SK-N-SH (cell line): ENCODE measurements around the gene SYT13. TPM values are rescaled to one million over a fixed set of nuclear protein-coding genes. Genes with fewer than 3 reads are reported as not detected.

Source experiments
- CTCF ChIA-PET: fragments of 300-600, 350-600 bp; formaldehyde crosslinking; extraction: SDS; loops from one replicate; lab custom pipeline; 2021; lab: Yijun Ruan, JAX
- POLR2A ChIA-PET: fragments of 350-600 bp; sonication (Branson Sonifier 250); formaldehyde crosslinking; extraction: SDS; loops from one replicate; lab custom pipeline; 2020; ENCODE audit warnings: antibody characterized with exemption, inconsistent platforms; lab: Yijun Ruan, JAX
- DNase-seq: peaks from one replicate; pipeline ENCODE4 v3.0.0; 2012
- H2AFZ ChIP-seq: fragments of 200-600 bp; sonication (generic); 2 replicates; pipeline ENCODE4 v1.8.1; 2016; ENCODE audit warnings: antibody characterized with exemption, mild to moderate bottlenecking, low read depth
- H3F3A ChIP-seq: fragments of 200-600 bp; sonication (generic); replicated peaks from 2 replicates; pipeline ENCODE3; 2016; ENCODE audit warnings: antibody characterized with exemption, mild to moderate bottlenecking; ENCODE audit not compliant: insufficient read depth
- H3K27ac ChIP-seq, 2 experiments: fragments of 200-500 bp in 1 of 2; fragments of 200-600 bp in 1 of 2; sonication (Bioruptor generic) in 1 of 2; sonication (generic), shearing (Covaris generic) in 1 of 2; 2 replicates each; pipeline versions ENCODE4 v1.5.1 to v1.6.1; 2014 to 2016; ENCODE audit warnings: low read depth in 2 of 2, inconsistent platforms in 1 of 2, low read length in 1 of 2, mild to moderate bottlenecking in 1 of 2, mixed read lengths in 1 of 2
- H3K27me3 ChIP-seq: fragments of 200-600 bp; sonication (generic), shearing (Covaris generic); 2 replicates; pipeline ENCODE4 v1.6.1; 2016; ENCODE audit warnings: mixed run types; ENCODE audit not compliant: insufficient read depth
- H3K36me3 ChIP-seq, 2 experiments: fragments of 200-500 bp in 1 of 2; fragments of 200-600 bp in 1 of 2; sonication (Bioruptor generic) in 1 of 2; sonication (generic) in 1 of 2; replicated peaks in 1 of 2; 2 replicates each; pipeline versions ENCODE3 to v1.5.1; 2014 to 2016; ENCODE audit warnings: low read length in 1 of 2, mild to moderate bottlenecking in 1 of 2; ENCODE audit not compliant: insufficient read depth in 2 of 2, control insufficient read depth in 1 of 2
- H3K4me1 ChIP-seq, 2 experiments: fragments of 200-500 bp in 1 of 2; fragments of 200-600 bp in 1 of 2; sonication (Bioruptor generic) in 1 of 2; sonication (generic), shearing (Covaris generic) in 1 of 2; 2 replicates each; pipeline versions ENCODE4 v1.5.1 to v1.6.1; 2014 to 2016; ENCODE audit warnings: low read depth in 1 of 2, low read length in 1 of 2, mixed run types in 1 of 2; ENCODE audit not compliant: insufficient read depth in 2 of 2, control insufficient read depth in 1 of 2
- H3K4me2 ChIP-seq: fragments of 200-600 bp; sonication (generic), shearing (Covaris generic); 2 replicates; pipeline ENCODE4 v1.6.1; 2017; ENCODE audit warnings: mixed run types
- H3K4me3 ChIP-seq, 2 experiments: fragments of 200-500 bp in 1 of 2; fragments of 200-600 bp in 1 of 2; sonication (Bioruptor generic) in 1 of 2; sonication (generic), shearing (Covaris generic) in 1 of 2; 2 replicates each; pipeline versions ENCODE4 v1.5.1 to v1.8.1; 2014 to 2016; ENCODE audit warnings: low read depth in 2 of 2, inconsistent platforms in 1 of 2, low read length in 1 of 2, mild to moderate bottlenecking in 1 of 2, mixed read lengths in 1 of 2, moderate library complexity in 1 of 2
- H3K79me2 ChIP-seq: fragments of 200-600 bp; sonication (generic); 2 replicates; pipeline ENCODE4 v1.8.1; 2017; ENCODE audit warnings: mild to moderate bottlenecking; ENCODE audit not compliant: insufficient read depth
- H3K9ac ChIP-seq: fragments of 200-600 bp; sonication (generic); 2 replicates; pipeline ENCODE4 v1.6.1; 2017; ENCODE audit warnings: mixed run types
- H3K9me2 ChIP-seq: fragments of 200-600 bp; sonication (generic); 2 replicates; pipeline ENCODE4 v1.6.1; 2017; ENCODE audit warnings: mixed run types
- H3K9me3 ChIP-seq: fragments of 200-600 bp; sonication (generic); 2 replicates; pipeline ENCODE4 v1.6.1; 2017; ENCODE audit warnings: mixed run types, mild to moderate bottlenecking, moderate library complexity
- H4K20me1 ChIP-seq: fragments of 200-600 bp; sonication (generic); 2 replicates; pipeline ENCODE4 v1.6.1; 2017; ENCODE audit warnings: mild to moderate bottlenecking, mixed run types; ENCODE audit not compliant: insufficient read depth
- CHD2 ChIP-seq: fragments of 150-350 bp; IDR thresholded peaks from 2 replicates; pipeline ENCODE4 v1.6.1; 2018; ENCODE audit warnings: low read length; ENCODE audit not compliant: partially characterized antibody
- EP300 ChIP-seq, 2 experiments: IDR thresholded peaks; 2 replicates each; pipeline versions ENCODE4 v1.4.0 to v1.6.1; 2012; ENCODE audit warnings: borderline replicate concordance in 1 of 2, low read depth in 1 of 2, low read length in 1 of 2
- EZH2phosphoT487 ChIP-seq: fragments of 200-600 bp; sonication (generic); IDR thresholded peaks from 2 replicates; pipeline ENCODE4 v1.6.1; 2017; ENCODE audit warnings: low read depth, mixed run types, mild to moderate bottlenecking, antibody characterized with exemption, moderate library complexity, borderline replicate concordance
- FOSL2 ChIP-seq: IDR thresholded peaks from 2 replicates; pipeline ENCODE4 v1.4.0; 2012; ENCODE audit warnings: low read depth, mild to moderate bottlenecking, moderate library complexity, borderline replicate concordance
- JUND ChIP-seq: IDR thresholded peaks from 2 replicates; pipeline ENCODE4 v1.4.0; 2012
- MEF2A ChIP-seq: IDR thresholded peaks from 2 replicates; pipeline ENCODE4 v1.4.0; 2012; ENCODE audit warnings: low read depth, borderline replicate concordance
- RAD21 ChIP-seq: IDR thresholded peaks from 2 replicates; pipeline ENCODE4 v1.6.1; 2012; ENCODE audit warnings: mild to moderate bottlenecking, low read length
- SIN3A ChIP-seq: IDR thresholded peaks from 2 replicates; pipeline ENCODE4 v1.6.1; 2012; ENCODE audit warnings: low read depth, mild to moderate bottlenecking, low read length, moderate library complexity, borderline replicate concordance
- SMC3 ChIP-seq: IDR thresholded peaks from 2 replicates; pipeline ENCODE4 v1.6.1; 2012; ENCODE audit warnings: low read depth, low read length, improper control_type of control experiment
- TAF1 ChIP-seq: IDR thresholded peaks from 2 replicates; pipeline ENCODE4 v1.6.1; 2012; ENCODE audit warnings: low read depth, mild to moderate bottlenecking, low read length, moderate library complexity, borderline replicate concordance
- TEAD4 ChIP-seq: IDR thresholded peaks from 2 replicates; pipeline ENCODE4 v1.4.0; 2012; ENCODE audit warnings: mild to moderate bottlenecking, borderline replicate concordance; ENCODE audit not compliant: insufficient read depth
- USF2 ChIP-seq: fragments of 150-350 bp; IDR thresholded peaks from 2 replicates; pipeline ENCODE4 v1.6.1; 2017; ENCODE audit warnings: antibody characterized with exemption, low read length, low read depth, borderline replicate concordance
- YY1 ChIP-seq: IDR thresholded peaks from 2 replicates; pipeline ENCODE4 v1.4.0; 2012; ENCODE audit warnings: low read depth, mild to moderate bottlenecking
- ZBTB33 ChIP-seq: IDR thresholded peaks from 2 replicates; pipeline ENCODE4 v1.4.0; 2012; ENCODE audit warnings: low read depth, borderline replicate concordance
- WGBS: methylation state at CpG from one replicate; pipeline ENCODE4 v1.1.6; 2017; ENCODE audit warnings: low lambda C conversion rate; 5-methylcytosine and 5-hydroxymethylcytosine counted together
- polyA plus RNA-seq, 3 experiments: library from polyadenylated mRNA; depleted of rRNA; stranded (reverse); fragments of >200 nt; gene quantifications; 2 replicates each; pipeline ENCODE4 v1.2.3, GENCODE V29; 2012
- TF ChIP-seq, protein P1 (sequence below): IDR thresholded peaks from 2 replicates; pipeline ENCODE4 v1.6.1; 2012; ENCODE audit warnings: mild to moderate bottlenecking, low read depth, low read length, moderate library complexity
- TF ChIP-seq, protein P2 (sequence below): IDR thresholded peaks from 2 replicates; pipeline ENCODE4 v1.4.0; 2012; ENCODE audit warnings: low read depth

SYT13 gene
- polyA plus RNA-seq, 1 of the 3 experiments (the other 2 are of a cell fraction), result not detected

DNA sequence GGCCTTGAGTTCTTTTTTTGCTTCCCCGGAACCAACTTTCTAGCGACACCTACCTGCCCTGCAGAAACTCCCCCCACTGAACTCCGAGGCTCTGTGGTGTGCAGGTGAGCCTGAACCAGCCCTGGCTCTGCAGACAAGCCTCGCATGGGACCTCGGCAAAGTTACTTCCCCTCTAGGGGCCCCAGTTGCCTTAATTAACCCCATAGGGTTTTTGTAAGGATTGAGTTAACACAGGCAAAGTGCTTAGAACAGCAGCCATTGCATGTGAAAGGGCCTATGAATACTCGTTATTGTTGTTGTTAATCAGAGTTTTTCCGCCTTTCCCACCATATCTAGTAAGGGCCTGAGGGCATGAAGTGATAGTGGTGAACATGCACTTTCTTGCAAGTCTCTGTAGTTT is 12.6 kb upstream of the SYT13 start:
- no peaks in the 10 kb centered on the region for H3K9me2 ChIP-seq
- no peak overlapping the region for H3K4me2 ChIP-seq
- H3K79me2 ChIP-seq, result no peaks in the 10 kb centered on the region
- POLR2A ChIA-PET, result no interaction called here
- no peak for DNase-seq
- peaks cover 21% of the 10 kb centered on the region for H3K27me3 ChIP-seq
- no peak overlapping the region for H3K27ac ChIP-seq
- H3K36me3 ChIP-seq, result no peaks in the 10 kb centered on the region
- no peak for TF ChIP-seq TAF1
- no peak for TF ChIP-seq ZBTB33
- no peak for TF ChIP-seq EP300 (IDR thresholded peaks at IDR 0.05; ENCODE audit: borderline replicate concordance in 1 of 2, low read depth in 1 of 2, low read length in 1 of 2)
- no peak for TF ChIP-seq TEAD4
- no peak for TF ChIP-seq RAD21
- TF ChIP-seq MEF2A, result no peak
- TF ChIP-seq, protein P1, sequence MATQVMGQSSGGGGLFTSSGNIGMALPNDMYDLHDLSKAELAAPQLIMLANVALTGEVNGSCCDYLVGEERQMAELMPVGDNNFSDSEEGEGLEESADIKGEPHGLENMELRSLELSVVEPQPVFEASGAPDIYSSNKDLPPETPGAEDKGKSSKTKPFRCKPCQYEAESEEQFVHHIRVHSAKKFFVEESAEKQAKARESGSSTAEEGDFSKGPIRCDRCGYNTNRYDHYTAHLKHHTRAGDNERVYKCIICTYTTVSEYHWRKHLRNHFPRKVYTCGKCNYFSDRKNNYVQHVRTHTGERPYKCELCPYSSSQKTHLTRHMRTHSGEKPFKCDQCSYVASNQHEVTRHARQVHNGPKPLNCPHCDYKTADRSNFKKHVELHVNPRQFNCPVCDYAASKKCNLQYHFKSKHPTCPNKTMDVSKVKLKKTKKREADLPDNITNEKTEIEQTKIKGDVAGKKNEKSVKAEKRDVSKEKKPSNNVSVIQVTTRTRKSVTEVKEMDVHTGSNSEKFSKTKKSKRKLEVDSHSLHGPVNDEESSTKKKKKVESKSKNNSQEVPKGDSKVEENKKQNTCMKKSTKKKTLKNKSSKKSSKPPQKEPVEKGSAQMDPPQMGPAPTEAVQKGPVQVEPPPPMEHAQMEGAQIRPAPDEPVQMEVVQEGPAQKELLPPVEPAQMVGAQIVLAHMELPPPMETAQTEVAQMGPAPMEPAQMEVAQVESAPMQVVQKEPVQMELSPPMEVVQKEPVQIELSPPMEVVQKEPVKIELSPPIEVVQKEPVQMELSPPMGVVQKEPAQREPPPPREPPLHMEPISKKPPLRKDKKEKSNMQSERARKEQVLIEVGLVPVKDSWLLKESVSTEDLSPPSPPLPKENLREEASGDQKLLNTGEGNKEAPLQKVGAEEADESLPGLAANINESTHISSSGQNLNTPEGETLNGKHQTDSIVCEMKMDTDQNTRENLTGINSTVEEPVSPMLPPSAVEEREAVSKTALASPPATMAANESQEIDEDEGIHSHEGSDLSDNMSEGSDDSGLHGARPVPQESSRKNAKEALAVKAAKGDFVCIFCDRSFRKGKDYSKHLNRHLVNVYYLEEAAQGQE, result no peak
- TF ChIP-seq YY1, result no peak
- TF ChIP-seq SMC3, result no peak
- no peak for TF ChIP-seq FOSL2
- TF ChIP-seq USF2, result no peak
- TF ChIP-seq EZH2phosphoT487, result no peak
- TF ChIP-seq, protein P2, sequence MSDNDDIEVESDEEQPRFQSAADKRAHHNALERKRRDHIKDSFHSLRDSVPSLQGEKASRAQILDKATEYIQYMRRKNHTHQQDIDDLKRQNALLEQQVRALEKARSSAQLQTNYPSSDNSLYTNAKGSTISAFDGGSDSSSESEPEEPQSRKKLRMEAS, result no peak
- no peak for TF ChIP-seq CHD2
- no peak for TF ChIP-seq JUND
- TF ChIP-seq SIN3A, result no peak
- 52% methylated on average over 6 of the region's 7 CpGs for WGBS
- CTCF ChIA-PET, result interaction anchor here (13.2 kb wide), 1 partner anchor 189 kb away, joined by 188 read pairs; no protein-coding TSS in a partner anchor
- H3K4me3 ChIP-seq, result no peak overlapping the region
- H3K9ac ChIP-seq, result no peak overlapping the region
- H3K9me3 ChIP-seq, result no peaks in the 10 kb centered on the region
- H4K20me1 ChIP-seq, result no peaks in the 10 kb centered on the region
- H3F3A ChIP-seq, result no peaks in the 10 kb centered on the region
- no peak overlapping the region for H2AFZ ChIP-seq
- H3K4me1 ChIP-seq, result no peaks in the 10 kb centered on the region
